ENCODE measurements around the gene GABBR2.
"Not testable (repeated sequence)": the region's sequence is repeated elsewhere in the genome, so short reads cannot be mapped to it uniquely, and the experiment has no call there.

GABBR2 gene

DNA sequence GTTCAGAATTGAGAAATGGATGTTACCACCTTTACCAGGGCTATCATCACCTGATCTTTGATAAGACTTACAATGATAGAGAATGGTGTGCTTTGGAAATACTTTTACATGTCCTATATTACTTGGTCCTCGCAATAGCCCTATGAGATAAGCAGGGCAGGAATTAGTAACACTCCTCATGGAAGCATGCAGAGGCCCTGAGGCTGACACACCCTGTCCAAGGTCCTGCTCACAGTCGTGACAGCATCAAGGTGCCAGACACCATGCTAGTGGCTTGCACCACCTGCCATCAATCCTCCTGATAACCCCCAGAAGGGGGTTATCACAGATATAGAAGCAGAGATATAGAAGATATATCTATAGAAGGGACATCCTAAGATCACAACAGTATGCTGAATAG is 236.5 kb downstream of the GABBR2 start:
- no peaks in the 10 kb centered on the region for H3K79me2 ChIP-seq
- no peaks in the 10 kb centered on the region for H3K27me3 ChIP-seq (ENCODE audit: control insufficient read depth, insufficient read depth, low read length)
- H3K27ac ChIP-seq = no peak overlapping the region
- no peak overlapping the region for H3K4me3 ChIP-seq (ENCODE audit: low read depth, low read length)
- TF ChIP-seq, protein P1, sequence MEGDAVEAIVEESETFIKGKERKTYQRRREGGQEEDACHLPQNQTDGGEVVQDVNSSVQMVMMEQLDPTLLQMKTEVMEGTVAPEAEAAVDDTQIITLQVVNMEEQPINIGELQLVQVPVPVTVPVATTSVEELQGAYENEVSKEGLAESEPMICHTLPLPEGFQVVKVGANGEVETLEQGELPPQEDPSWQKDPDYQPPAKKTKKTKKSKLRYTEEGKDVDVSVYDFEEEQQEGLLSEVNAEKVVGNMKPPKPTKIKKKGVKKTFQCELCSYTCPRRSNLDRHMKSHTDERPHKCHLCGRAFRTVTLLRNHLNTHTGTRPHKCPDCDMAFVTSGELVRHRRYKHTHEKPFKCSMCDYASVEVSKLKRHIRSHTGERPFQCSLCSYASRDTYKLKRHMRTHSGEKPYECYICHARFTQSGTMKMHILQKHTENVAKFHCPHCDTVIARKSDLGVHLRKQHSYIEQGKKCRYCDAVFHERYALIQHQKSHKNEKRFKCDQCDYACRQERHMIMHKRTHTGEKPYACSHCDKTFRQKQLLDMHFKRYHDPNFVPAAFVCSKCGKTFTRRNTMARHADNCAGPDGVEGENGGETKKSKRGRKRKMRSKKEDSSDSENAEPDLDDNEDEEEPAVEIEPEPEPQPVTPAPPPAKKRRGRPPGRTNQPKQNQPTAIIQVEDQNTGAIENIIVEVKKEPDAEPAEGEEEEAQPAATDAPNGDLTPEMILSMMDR (IDR thresholded peaks at IDR 0.05) = no peak
- no peaks in the 10 kb centered on the region for H3K4me1 ChIP-seq
- no peak overlapping the region for H3K9ac ChIP-seq
- H3K4me2 ChIP-seq (ENCODE audit: low read length) = no peak overlapping the region
- no peaks in the 10 kb centered on the region for H3K36me3 ChIP-seq (ENCODE audit: control insufficient read depth, insufficient read depth, low read length)
- H2AFZ ChIP-seq = no peak overlapping the region
- H3K9me3 ChIP-seq (ENCODE audit: control insufficient read depth, low read length) = no peaks in the 10 kb centered on the region

DNA sequence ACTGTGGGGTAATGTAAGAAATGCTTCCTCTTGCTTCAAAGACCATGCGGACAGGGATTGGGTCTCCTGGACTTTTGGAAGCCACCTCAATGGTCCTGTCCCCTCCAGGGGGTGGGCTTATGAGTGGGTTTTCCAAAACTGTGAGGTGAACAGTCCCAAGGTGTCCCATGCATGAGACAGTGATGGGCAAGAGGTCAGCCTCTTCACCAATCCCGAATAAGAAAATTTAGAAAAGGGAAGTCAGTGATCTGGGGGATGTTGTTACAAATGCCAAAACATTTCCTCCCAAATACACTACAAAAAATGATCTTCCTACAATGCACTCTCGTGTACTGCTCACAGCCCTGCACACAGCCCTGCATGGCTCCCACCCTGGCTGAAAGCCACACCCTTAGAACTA is 237.6 kb downstream of the GABBR2 start:
- TF ChIP-seq, protein P1 (IDR thresholded peaks at IDR 0.05) = no peak
- Histone ChIP-seq H3K9ac (no peak overlapping the region), H3K4me1 (no peaks in the 10 kb centered on the region), H3K27me3 (ENCODE audit: control insufficient read depth, insufficient read depth, low read length) (no peaks in the 10 kb centered on the region), H3K4me2 (ENCODE audit: low read length) (no peak overlapping the region), H3K4me3 (ENCODE audit: low read depth, low read length) (no peak overlapping the region), H3K27ac (no peak overlapping the region), H3K9me3 (ENCODE audit: control insufficient read depth, low read length) (no peaks in the 10 kb centered on the region), H2AFZ (no peak overlapping the region), H3K79me2 (no peaks in the 10 kb centered on the region), H3K36me3 (ENCODE audit: control insufficient read depth, insufficient read depth, low read length) (no peaks in the 10 kb centered on the region)

DNA sequence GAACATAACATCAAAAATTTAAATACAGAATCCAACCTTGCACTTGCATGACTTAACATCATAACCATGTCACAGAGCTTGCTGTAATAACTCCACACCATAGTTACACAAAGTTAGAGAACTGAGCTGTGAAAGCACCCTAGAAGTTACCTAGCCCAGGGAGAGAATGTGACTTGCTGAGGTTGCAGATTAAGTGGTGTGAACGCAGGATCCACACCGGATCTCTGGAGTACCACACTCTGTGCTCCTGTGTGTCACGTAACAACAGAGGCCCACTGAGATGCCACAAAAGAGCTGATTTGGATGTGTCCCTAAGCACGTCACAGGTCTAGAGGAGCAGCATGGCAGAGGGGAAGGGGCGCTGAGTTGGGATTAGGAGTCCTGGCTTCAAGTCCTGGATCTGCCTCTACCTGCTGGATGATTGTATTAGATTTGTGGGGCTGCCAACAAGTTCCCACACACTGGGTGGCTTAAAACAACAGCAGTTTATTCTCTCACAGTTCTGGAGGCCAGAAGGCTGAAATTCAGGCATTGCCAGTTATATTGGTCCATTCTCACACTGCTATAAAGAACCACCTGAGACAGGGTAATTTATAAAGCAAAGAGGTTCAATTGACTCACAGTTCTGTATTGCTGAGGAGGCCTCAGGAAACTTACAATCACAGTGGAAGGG is 240.0 kb downstream of the GABBR2 start:
- TF ChIP-seq, protein P1 (IDR thresholded peaks at IDR 0.05) = no peak
- no peaks in the 10 kb centered on the region for H3K4me1 ChIP-seq
- no peaks in the 10 kb centered on the region for H3K27me3 ChIP-seq (ENCODE audit: control insufficient read depth, insufficient read depth, low read length)
- no peak overlapping the region for H2AFZ ChIP-seq
- no peak overlapping the region for H3K9ac ChIP-seq
- no peaks in the 10 kb centered on the region for H3K36me3 ChIP-seq (ENCODE audit: control insufficient read depth, insufficient read depth, low read length)
- H3K4me2 ChIP-seq (ENCODE audit: low read length) = no peak overlapping the region
- H3K4me3 ChIP-seq (ENCODE audit: low read depth, low read length) = no peak overlapping the region
- no peak overlapping the region for H3K27ac ChIP-seq
- H3K9me3 ChIP-seq (ENCODE audit: control insufficient read depth, low read length) = no peaks in the 10 kb centered on the region
- no peaks in the 10 kb centered on the region for H3K79me2 ChIP-seq

DNA sequence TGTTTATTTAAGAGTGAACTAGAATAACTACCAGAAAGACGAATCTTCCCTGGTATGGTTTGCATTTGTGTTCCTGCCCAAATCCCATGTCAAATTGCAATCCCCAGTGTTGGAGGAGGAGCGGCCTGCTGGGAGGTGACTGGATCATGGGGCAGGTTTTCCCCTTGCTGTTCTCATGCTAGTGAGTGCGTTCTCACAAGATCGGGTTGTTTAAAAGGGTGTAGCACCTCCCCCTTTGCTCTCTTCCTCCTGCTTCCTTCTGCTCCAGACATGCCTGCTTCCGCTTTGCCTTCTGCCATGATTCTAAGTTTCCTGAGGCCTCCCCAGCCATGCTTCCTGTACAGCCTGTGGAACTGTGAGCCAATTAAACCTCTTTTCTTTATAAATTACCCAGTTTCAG is 242.9 kb downstream of the GABBR2 start:
- Histone ChIP-seq H3K4me3 (ENCODE audit: low read depth, low read length) (no peak overlapping the region), H3K4me2 (ENCODE audit: low read length) (no peak overlapping the region), H2AFZ (no peak overlapping the region), H3K79me2 (no peaks in the 10 kb centered on the region), H3K36me3 (ENCODE audit: control insufficient read depth, insufficient read depth, low read length) (no peaks in the 10 kb centered on the region), H3K4me1 (no peaks in the 10 kb centered on the region), H3K27me3 (ENCODE audit: control insufficient read depth, insufficient read depth, low read length) (no peaks in the 10 kb centered on the region), H3K9me3 (ENCODE audit: control insufficient read depth, low read length) (peaks cover 4% of the 10 kb centered on the region), H3K9ac (no peak overlapping the region), H3K27ac (no peak overlapping the region)
- TF ChIP-seq, protein P1 (IDR thresholded peaks at IDR 0.05) = no peak

DNA sequence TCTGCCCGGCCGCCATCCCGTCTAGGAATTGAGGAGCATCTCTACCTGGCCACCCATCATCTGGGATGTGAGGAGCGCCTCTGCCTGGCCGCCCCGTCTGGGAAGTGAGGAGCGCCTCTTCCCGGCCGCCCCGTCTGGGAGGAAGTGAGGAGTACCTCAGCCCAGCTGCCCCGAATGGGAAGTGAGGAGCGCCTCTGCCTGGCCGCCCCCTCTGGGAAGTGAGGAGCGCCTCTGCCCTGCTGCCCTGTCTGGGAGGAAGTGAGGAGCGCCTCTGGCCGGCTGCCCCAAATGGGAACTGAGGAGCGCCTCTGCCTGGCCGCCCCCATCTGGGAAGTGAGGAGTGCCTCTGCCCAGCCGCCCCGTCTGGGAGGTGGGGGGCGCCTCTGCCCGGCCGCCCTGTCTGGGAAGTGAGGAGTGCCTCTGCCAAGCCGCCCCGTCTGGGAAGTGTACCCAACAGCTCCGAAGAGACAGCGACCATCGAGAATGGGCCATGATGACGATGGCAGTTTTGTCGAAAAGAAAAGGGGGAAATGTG is 244.5 kb downstream of the GABBR2 start:
- H3K4me3 ChIP-seq (ENCODE audit: low read depth, low read length); H3K27me3 ChIP-seq (ENCODE audit: control insufficient read depth, insufficient read depth, low read length); H3K9ac ChIP-seq; H3K4me1 ChIP-seq; H3K4me2 ChIP-seq (ENCODE audit: low read length); H3K36me3 ChIP-seq (ENCODE audit: control insufficient read depth, insufficient read depth, low read length); H3K27ac ChIP-seq; H2AFZ ChIP-seq; H3K79me2 ChIP-seq; H3K9me3 ChIP-seq (ENCODE audit: control insufficient read depth, low read length): not testable (repeated sequence)
